Activated CD8-positive, alpha-beta T cell treated with anti-CD3 and anti-CD28 coated beads, Interleukin-2, amount 10 ng/mL, durations not matched to agents 7 days and 5 days (primary cell): ENCODE data around the gene PTPN4. TPM values are rescaled to one million over a fixed set of nuclear protein-coding genes. Genes with fewer than 3 reads are reported as not detected.

Source experiments
- ATAC-seq: fragments of 150-1000 bp; cut with Tn5 transposase; one replicate; pipeline ENCODE4 v1.10.0; 2021; ENCODE audit warnings: moderate library complexity
- CTCF ChIA-PET: fragments of 350-600 bp; sonication (Branson Sonifier 250); formaldehyde crosslinking; loops from one replicate; lab custom pipeline; 2021; ENCODE audit warnings: antibody characterized with exemption; lab: Charles Lee
- POLR2A ChIA-PET: fragments of 350-600 bp; sonication (Branson Sonifier 250); formaldehyde crosslinking; loops from one replicate; lab custom pipeline; 2021; ENCODE audit warnings: antibody characterized with exemption; lab: Charles Lee
- DNase-seq: peaks from one replicate; pipeline ENCODE4 v3.0.0-alpha.2; 2020
- H3K27ac Mint-ChIP-seq: one replicate; pipeline ENCODE4 v1.8.0; 2021; ENCODE audit warnings: mild to moderate bottlenecking, mixed read lengths
- H3K27me3 Mint-ChIP-seq: one replicate; pipeline ENCODE4 v1.8.0; 2021; ENCODE audit warnings: low read depth, mixed read lengths
- H3K36me3 Mint-ChIP-seq: one replicate; pipeline ENCODE4 v1.8.0; 2021; ENCODE audit warnings: low read depth, mixed read lengths
- H3K4me1 Mint-ChIP-seq: one replicate; pipeline ENCODE4 v1.8.0; 2021; ENCODE audit warnings: low read depth, mixed read lengths
- H3K4me3 Mint-ChIP-seq: one replicate; pipeline ENCODE4 v1.8.0; 2021; ENCODE audit warnings: mild to moderate bottlenecking, mixed read lengths
- H3K9me3 Mint-ChIP-seq: one replicate; pipeline ENCODE4 v1.8.0; 2022; ENCODE audit warnings: mixed read lengths; ENCODE audit not compliant: insufficient read depth
- total RNA-seq, 2 experiments: library from RNA; stranded (reverse); gene quantifications; one replicate each; pipeline ENCODE4 v1.2.3, GENCODE V29; 2021

Gene PTPN4
- total RNA-seq, 2 experiments from 2014 or later, result 89.1 to 91.3 TPM

GRCh38 chr2:119864318-119864717, 104.6 kb downstream of the PTPN4 start:
- POLR2A ChIA-PET, result no interaction called here
- Mint-ChIP-seq H3K27ac (no peak overlapping the region), H3K27me3 (no peaks in the 10 kb centered on the region), H3K36me3 (peaks cover 44% of the 10 kb centered on the region), H3K4me3 (no peak overlapping the region), H3K9me3 (peaks cover 7% of the 10 kb centered on the region), H3K4me1 (peaks cover 50% of the 10 kb centered on the region)
- CTCF ChIA-PET, result interaction anchor here (1.0 to 2.6 kb wide), 4 partner anchors 11 to 311 kb away, joined by 3 to 10 read pairs (median 3); no protein-coding TSS in a partner anchor
- ATAC-seq, result no peak
- no peak for DNase-seq

GRCh38 chr2:119871725-119872124, 112.0 kb downstream of the PTPN4 start:
- no peak for DNase-seq
- ChIA-PET POLR2A (no interaction called here), CTCF (interaction anchor here (1.4 kb wide), 1 partner anchor 9 kb away, joined by 3 read pairs; no protein-coding TSS in a partner anchor)
- Mint-ChIP-seq H3K27ac (no peak overlapping the region), H3K36me3 (peaks cover 25% of the 10 kb centered on the region), H3K27me3 (no peaks in the 10 kb centered on the region), H3K9me3 (no peaks in the 10 kb centered on the region), H3K4me1 (peaks cover 20% of the 10 kb centered on the region), H3K4me3 (no peak overlapping the region)
- ATAC-seq, result no peak

GRCh38 chr2:119873350-119874315, 113.9 kb downstream of the PTPN4 start:
- peaks cover 19% of the 10 kb centered on the region for H3K36me3 Mint-ChIP-seq
- ATAC-seq, result no peak
- peaks cover 9% of the 10 kb centered on the region for H3K4me1 Mint-ChIP-seq
- no peak overlapping the region for H3K27ac Mint-ChIP-seq
- DNase-seq, result no peak
- CTCF ChIA-PET, result no interaction called here
- no peak overlapping the region for H3K4me3 Mint-ChIP-seq
- no peaks in the 10 kb centered on the region for H3K9me3 Mint-ChIP-seq
- POLR2A ChIA-PET, result no interaction called here
- H3K27me3 Mint-ChIP-seq, result no peaks in the 10 kb centered on the region

- peaks cover 5% of the 10 kb centered on the region for H3K4me1 Mint-ChIP-seq
- no peak overlapping the region for H3K4me3 Mint-ChIP-seq
- DNase-seq (no peak), ATAC-seq (no peak)
- no peak overlapping the region for H3K27ac Mint-ChIP-seq
- CTCF ChIA-PET, result interaction anchor here (1.1 kb wide), 1 partner anchor 296 kb away, joined by 3 read pairs; no protein-coding TSS in a partner anchor
- POLR2A ChIA-PET, result no interaction called here
- H3K27me3 Mint-ChIP-seq, result no peaks in the 10 kb centered on the region
- H3K36me3 Mint-ChIP-seq, result peaks cover 4% of the 10 kb centered on the region
- no peaks in the 10 kb centered on the region for H3K9me3 Mint-ChIP-seq
Measured at GRCh38 chr2:119879502-119879901, 119.8 kb downstream of the PTPN4 start.

GRCh38 chr2:119888680-119889079, 129.0 kb downstream of the PTPN4 start:
- Mint-ChIP-seq H3K36me3 (peaks cover 55% of the 10 kb centered on the region), H3K27ac (no peak overlapping the region), H3K4me3 (no peak overlapping the region), H3K9me3 (peaks cover 35% of the 10 kb centered on the region), H3K27me3 (no peaks in the 10 kb centered on the region), H3K4me1 (no peaks in the 10 kb centered on the region)
- no peak for ATAC-seq
- no peak for DNase-seq
- POLR2A ChIA-PET, result no interaction called here
- CTCF ChIA-PET, result no interaction called here

- H3K36me3 Mint-ChIP-seq, result peaks cover 32% of the 10 kb centered on the region
- H3K9me3 Mint-ChIP-seq, result no peaks in the 10 kb centered on the region
- H3K27ac Mint-ChIP-seq, result no peak overlapping the region
- no peak for ATAC-seq
- no peak for DNase-seq
- H3K4me1 Mint-ChIP-seq, result no peaks in the 10 kb centered on the region
- no peaks in the 10 kb centered on the region for H3K27me3 Mint-ChIP-seq
- ChIA-PET POLR2A (no interaction called here), CTCF (interaction anchor here (1.1 kb wide), 2 partner anchors 11 to 277 kb away, joined by 3 to 4 read pairs; no protein-coding TSS in a partner anchor)
- no peak overlapping the region for H3K4me3 Mint-ChIP-seq
Measured at GRCh38 chr2:119897736-119898395, 138.1 kb downstream of the PTPN4 start.

GRCh38 chr2:119901013-119901412, 141.3 kb downstream of the PTPN4 start:
- H3K4me1 Mint-ChIP-seq, result no peaks in the 10 kb centered on the region
- no peak overlapping the region for H3K4me3 Mint-ChIP-seq
- H3K27me3 Mint-ChIP-seq, result no peaks in the 10 kb centered on the region
- CTCF ChIA-PET, result no interaction called here
- H3K36me3 Mint-ChIP-seq, result peaks cover 57% of the 10 kb centered on the region
- POLR2A ChIA-PET, result no interaction called here
- ATAC-seq, result no peak
- no peak overlapping the region for H3K27ac Mint-ChIP-seq
- DNase-seq, result no peak
- peaks cover 16% of the 10 kb centered on the region for H3K9me3 Mint-ChIP-seq

- DNase-seq (no peak), ATAC-seq (no peak)
- Mint-ChIP-seq H3K27ac (no peak overlapping the region), H3K36me3 (peaks cover 45% of the 10 kb centered on the region), H3K4me1 (no peaks in the 10 kb centered on the region), H3K4me3 (no peak overlapping the region), H3K9me3 (peaks cover 4% of the 10 kb centered on the region), H3K27me3 (no peaks in the 10 kb centered on the region)
- POLR2A ChIA-PET, result no interaction called here
- CTCF ChIA-PET, result no interaction called here
Measured at GRCh38 chr2:119910566-119910965, 150.8 kb downstream of the PTPN4 start.

GRCh38 chr2:119914266-119914665, 154.5 kb downstream of the PTPN4 start:
- H3K4me1 Mint-ChIP-seq, result no peaks in the 10 kb centered on the region
- ATAC-seq, result no peak
- CTCF ChIA-PET, result no interaction called here
- POLR2A ChIA-PET, result no interaction called here
- no peak overlapping the region for H3K4me3 Mint-ChIP-seq
- H3K9me3 Mint-ChIP-seq, result peaks cover 4% of the 10 kb centered on the region
- H3K27ac Mint-ChIP-seq, result no peak overlapping the region
- no peak for DNase-seq
- peaks cover 29% of the 10 kb centered on the region for H3K36me3 Mint-ChIP-seq
- no peaks in the 10 kb centered on the region for H3K27me3 Mint-ChIP-seq

- Mint-ChIP-seq H3K27ac (no peak overlapping the region), H3K9me3 (no peaks in the 10 kb centered on the region), H3K27me3 (no peaks in the 10 kb centered on the region), H3K4me1 (peaks cover 23% of the 10 kb centered on the region), H3K4me3 (no peak overlapping the region), H3K36me3 (peaks cover 22% of the 10 kb centered on the region)
- no peak for DNase-seq
- CTCF ChIA-PET, result no interaction called here
- no peak for ATAC-seq
- POLR2A ChIA-PET, result no interaction called here
Measured at GRCh38 chr2:119921825-119922224, 162.1 kb downstream of the PTPN4 start.

GRCh38 chr2:119922699-119923098, 163.0 kb downstream of the PTPN4 start:
- CTCF ChIA-PET, result no interaction called here
- Mint-ChIP-seq H3K27me3 (no peaks in the 10 kb centered on the region), H3K36me3 (peaks cover 25% of the 10 kb centered on the region), H3K9me3 (no peaks in the 10 kb centered on the region), H3K4me3 (no peak overlapping the region), H3K4me1 (peaks cover 29% of the 10 kb centered on the region), H3K27ac (no peak overlapping the region)
- ATAC-seq (no peak), DNase-seq (no peak)
- POLR2A ChIA-PET, result no interaction called here

GRCh38 chr2:119929537-119929936, 169.8 kb downstream of the PTPN4 start:
- H3K27ac Mint-ChIP-seq, result peak overlapping the region; percentile 93
- no peaks in the 10 kb centered on the region for H3K9me3 Mint-ChIP-seq
- peaks cover 55% of the 10 kb centered on the region for H3K4me1 Mint-ChIP-seq
- peak; percentile 67 for DNase-seq
- no peaks in the 10 kb centered on the region for H3K27me3 Mint-ChIP-seq
- peak; percentile 88 for ATAC-seq
- CTCF ChIA-PET, result interaction anchor here (1.2 to 5.9 kb wide), 5 partner anchors 13 to 384 kb away, joined by 3 to 30 read pairs (median 4); no protein-coding TSS in a partner anchor
- H3K4me3 Mint-ChIP-seq, result peak overlapping the region; percentile 75
- POLR2A ChIA-PET, result interaction anchor here (0.6 to 2.2 kb wide), 3 partner anchors 14 to 170 kb away, joined by 3 to 8 read pairs (median 5); partner anchors contain the start of gene PTPN4
- peaks cover 41% of the 10 kb centered on the region for H3K36me3 Mint-ChIP-seq
